GM12801 (cell line): ENCODE measurements around the gene RAPGEF4.

Source experiments
- TF ChIP-seq, protein P1 (sequence below): IDR thresholded peaks from one replicate; pipeline ENCODE4 v1.5.1; 2011; ENCODE audit warnings: control low read depth; ENCODE audit not compliant: insufficient read length; ENCODE audit errors: extremely low read depth

RAPGEF4 gene

DNA sequence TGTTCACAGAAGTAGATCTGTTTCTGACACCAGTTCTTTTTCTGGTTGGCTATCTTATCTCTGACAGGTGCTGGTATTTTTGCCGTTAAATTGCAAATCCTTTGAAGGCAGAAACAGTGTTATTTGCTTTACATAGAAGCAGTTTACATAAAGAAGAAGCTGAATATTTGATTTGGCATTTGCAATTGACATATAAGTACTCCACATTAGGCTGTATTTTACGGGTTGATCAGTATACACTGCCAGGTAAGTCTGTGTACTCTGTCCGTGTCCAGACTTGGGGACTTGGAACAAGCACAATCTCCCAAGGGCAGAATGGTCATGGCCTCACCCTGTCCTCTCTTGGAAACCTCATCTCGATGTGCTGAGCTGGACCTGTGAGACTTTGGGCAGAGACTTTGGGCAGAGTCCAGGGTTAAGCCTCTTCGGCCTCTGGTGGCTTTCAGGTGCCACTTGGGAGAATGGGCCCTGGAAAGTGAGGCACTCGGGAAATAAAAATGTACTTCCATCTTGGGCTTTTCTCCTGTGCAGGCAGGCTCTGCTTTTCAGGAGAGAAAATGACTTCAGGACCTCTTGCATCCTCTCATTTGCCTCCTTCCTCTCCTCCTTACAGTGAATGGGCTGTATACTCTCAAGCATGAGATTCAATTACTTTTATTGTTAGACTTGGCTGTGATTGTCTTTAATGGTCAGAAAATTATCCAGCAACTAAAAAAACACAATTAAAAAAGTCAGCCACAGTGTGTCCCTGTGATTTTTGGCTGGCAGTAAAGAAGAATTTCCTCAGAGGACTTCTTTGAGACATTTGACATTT, 108.5 kb downstream of the RAPGEF4 start:
- TF ChIP-seq, protein P1, sequence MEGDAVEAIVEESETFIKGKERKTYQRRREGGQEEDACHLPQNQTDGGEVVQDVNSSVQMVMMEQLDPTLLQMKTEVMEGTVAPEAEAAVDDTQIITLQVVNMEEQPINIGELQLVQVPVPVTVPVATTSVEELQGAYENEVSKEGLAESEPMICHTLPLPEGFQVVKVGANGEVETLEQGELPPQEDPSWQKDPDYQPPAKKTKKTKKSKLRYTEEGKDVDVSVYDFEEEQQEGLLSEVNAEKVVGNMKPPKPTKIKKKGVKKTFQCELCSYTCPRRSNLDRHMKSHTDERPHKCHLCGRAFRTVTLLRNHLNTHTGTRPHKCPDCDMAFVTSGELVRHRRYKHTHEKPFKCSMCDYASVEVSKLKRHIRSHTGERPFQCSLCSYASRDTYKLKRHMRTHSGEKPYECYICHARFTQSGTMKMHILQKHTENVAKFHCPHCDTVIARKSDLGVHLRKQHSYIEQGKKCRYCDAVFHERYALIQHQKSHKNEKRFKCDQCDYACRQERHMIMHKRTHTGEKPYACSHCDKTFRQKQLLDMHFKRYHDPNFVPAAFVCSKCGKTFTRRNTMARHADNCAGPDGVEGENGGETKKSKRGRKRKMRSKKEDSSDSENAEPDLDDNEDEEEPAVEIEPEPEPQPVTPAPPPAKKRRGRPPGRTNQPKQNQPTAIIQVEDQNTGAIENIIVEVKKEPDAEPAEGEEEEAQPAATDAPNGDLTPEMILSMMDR = no peak

DNA sequence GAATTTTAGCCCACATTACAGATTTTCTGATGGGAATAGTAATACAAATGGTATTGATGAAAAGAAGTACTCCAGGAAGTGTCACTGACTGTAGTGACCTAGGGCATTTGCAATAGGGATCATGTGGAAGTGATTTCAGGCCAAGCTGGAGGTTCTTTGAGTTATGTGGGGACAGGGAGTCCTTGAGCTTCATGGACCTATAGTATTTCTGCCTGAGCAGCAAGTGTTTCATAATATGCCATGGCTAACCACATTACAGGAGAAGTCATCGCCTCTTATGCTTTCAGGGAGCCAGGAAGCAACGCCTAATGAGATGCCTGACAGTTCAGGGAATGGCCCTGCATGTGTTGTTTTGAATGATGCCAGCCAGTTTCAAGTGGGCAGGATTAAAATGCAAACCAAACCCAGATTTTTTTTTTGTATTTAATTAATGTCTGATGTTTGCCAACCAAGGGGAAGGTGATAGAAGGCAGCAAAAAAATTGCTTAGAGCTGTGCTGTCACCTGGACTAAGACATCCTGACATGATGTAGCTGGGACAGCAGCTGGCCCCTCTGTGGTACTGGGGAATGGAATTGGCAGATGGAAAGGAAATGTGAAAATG, 109.5 kb downstream of the RAPGEF4 start:
- TF ChIP-seq, protein P1 = no peak

GRCh38 chr2:172846551-172846950, 110.9 kb downstream of the RAPGEF4 start:
- TF ChIP-seq, protein P1 = no peak

DNA sequence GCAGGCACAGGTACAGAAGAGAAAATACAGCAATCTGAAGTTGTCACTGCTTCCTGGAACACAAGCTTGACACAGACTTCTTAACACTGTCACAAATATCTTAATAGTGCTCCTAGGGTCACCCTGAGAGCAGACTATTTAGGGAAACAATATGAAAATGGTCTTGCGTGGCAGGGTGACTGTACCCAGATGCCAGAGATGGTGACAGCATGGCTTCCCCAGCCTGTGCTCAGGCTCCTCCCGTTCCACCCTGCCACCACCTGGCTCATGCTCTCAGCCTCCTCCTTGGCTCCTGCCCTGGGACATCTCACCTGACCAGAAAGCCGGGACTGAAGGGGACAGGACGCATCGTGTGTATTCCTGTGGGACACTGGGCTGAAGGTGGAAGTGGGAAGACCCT, 111.5 kb downstream of the RAPGEF4 start:
- TF ChIP-seq, protein P1 = no peak

DNA sequence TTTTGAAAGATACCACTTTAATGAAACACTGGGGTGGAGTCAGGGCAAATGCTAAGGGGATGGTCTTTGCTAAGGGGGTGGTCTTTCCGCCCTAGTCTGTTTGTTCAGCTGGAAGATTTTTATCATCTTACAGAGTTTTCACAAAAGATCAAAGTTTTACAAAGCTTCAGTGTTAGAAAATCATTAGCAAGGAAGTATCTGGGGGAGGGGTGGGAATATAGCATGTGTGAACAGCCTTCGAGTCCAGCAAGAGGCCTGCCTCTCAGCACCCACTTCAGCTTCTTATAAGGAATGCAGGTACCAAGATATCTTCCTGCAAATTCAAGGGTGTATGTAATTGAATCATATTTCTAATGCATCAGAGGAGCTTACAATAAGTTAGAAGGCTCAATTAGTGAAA, 112.9 kb downstream of the RAPGEF4 start:
- TF ChIP-seq, protein P1 = no peak

- TF ChIP-seq, protein P1 = no peak
Measured at GRCh38 chr2:172849519-172850217, 114.0 kb downstream of the RAPGEF4 start.

GRCh38 chr2:172855588-172855987, 119.9 kb downstream of the RAPGEF4 start:
- TF ChIP-seq, protein P1 = no peak
